Cardiac muscle cell (in vitro differentiated cells and primary cell): Measurements from ENCODE around the gene ZFPM1. TPM values are rescaled to one million over a fixed set of nuclear protein-coding genes. Genes with fewer than 3 reads are reported as not detected.
A peak's percentile ranks its signal among the peaks of the same experiment; 100 is the strongest.

Source experiments
- DNase-seq, 2 donors: peaks; one replicate each; pipeline versions ENCODE4 v3.0.0 to v3.0.0-alpha.2; 2010 to 2017; ENCODE audit warnings: low read depth in 1 of 2, low spot score in 1 of 2
- H3K27ac ChIP-seq: fragments of 200-600 bp; sonication (generic); 2 replicates; pipeline ENCODE4 v1.5.1; 2016
- H3K27me3 ChIP-seq: fragments of 200-600 bp; sonication (generic); 2 replicates; pipeline ENCODE4 v1.6.0; 2016; ENCODE audit warnings: control low read depth
- H3K36me3 ChIP-seq: fragments of 200-600 bp; sonication (generic); 2 replicates; pipeline ENCODE4 v1.5.1; 2016; ENCODE audit warnings: control low read depth
- H3K4me1 ChIP-seq: fragments of 200-600 bp; sonication (generic); 2 replicates; pipeline ENCODE4 v1.8.1; 2017; ENCODE audit warnings: low read depth, mild to moderate bottlenecking, mixed run types
- H3K4me3 ChIP-seq: fragments of 200-600 bp; sonication (generic); 2 replicates; pipeline ENCODE4 v1.5.1; 2016; ENCODE audit warnings: mild to moderate bottlenecking
- H3K9me3 ChIP-seq: fragments of 200-600 bp; sonication (generic); 2 replicates; pipeline ENCODE4 v1.5.1; 2017; ENCODE audit warnings: low read depth, mild to moderate bottlenecking, control low read depth
- CTCF ChIP-seq: IDR thresholded peaks from 2 replicates; pipeline ENCODE4 v1.5.1; 2012; ENCODE audit warnings: low read depth, mild to moderate bottlenecking, low read length
- polyA plus RNA-seq: library from polyadenylated mRNA; unstranded; fragments of >200 nt; fragmentation: Nextera tagmentation; extraction: Ambion mirVana; gene quantifications from 2 replicates; pipeline ENCODE4 v1.2.1, GENCODE V29; 2016
- total RNA-seq: library from RNA; depleted of rRNA; stranded (reverse); fragments of >200 nt; gene quantifications from 2 replicates; pipeline ENCODE4 v1.2.3, GENCODE V29; 2016

ZFPM1 gene
- total and polyA plus RNA-seq, 2 experiments from 2014 or later = 7.6 to 9.4 TPM

GRCh38 chr16:88495268-88495772, 42.2 kb downstream of the ZFPM1 start:
- Histone ChIP-seq H3K4me3 (no peak overlapping the region), H3K9me3 (no peaks in the 10 kb centered on the region), H3K36me3 (no peaks in the 10 kb centered on the region), H3K4me1 (peaks cover 43% of the 10 kb centered on the region), H3K27ac (peak overlapping the region; percentile 90), H3K27me3 (no peaks in the 10 kb centered on the region)
- DNase-seq = no peak
- TF ChIP-seq CTCF = no peak

- Histone ChIP-seq H3K4me3 (no peak overlapping the region), H3K27me3 (no peaks in the 10 kb centered on the region), H3K9me3 (no peaks in the 10 kb centered on the region), H3K4me1 (peaks cover 46% of the 10 kb centered on the region), H3K36me3 (no peaks in the 10 kb centered on the region), H3K27ac (peak overlapping the region; percentile 90)
- peak; percentile 71 to 79 for DNase-seq
- TF ChIP-seq CTCF = no peak
These were observed 44.7 kb downstream of the ZFPM1 start for GRCh38 chr16:88497561-88498462.

GRCh38 chr16:88498576-88499208, 45.6 kb downstream of the ZFPM1 start:
- TF ChIP-seq CTCF = no peak
- Histone ChIP-seq H3K9me3 (no peaks in the 10 kb centered on the region), H3K27me3 (no peaks in the 10 kb centered on the region), H3K4me1 (peaks cover 46% of the 10 kb centered on the region), H3K27ac (peak overlapping the region; percentile 90), H3K36me3 (no peaks in the 10 kb centered on the region), H3K4me3 (no peak overlapping the region)
- DNase-seq = no peak

GRCh38 chr16:88499292-88499691, 46.2 kb downstream of the ZFPM1 start:
- Histone ChIP-seq H3K27ac (peak overlapping the region; percentile 90), H3K9me3 (no peaks in the 10 kb centered on the region), H3K4me1 (peaks cover 46% of the 10 kb centered on the region), H3K27me3 (no peaks in the 10 kb centered on the region), H3K36me3 (no peaks in the 10 kb centered on the region), H3K4me3 (no peak overlapping the region)
- DNase-seq = no peak
- no peak for TF ChIP-seq CTCF

- H3K27me3 ChIP-seq = no peaks in the 10 kb centered on the region
These were observed 46.8 kb downstream of the ZFPM1 start for GRCh38 chr16:88499836-88500251.

More at GRCh38 chr16:88499836-88500251, 46.8 kb downstream of the ZFPM1 start:
- no peaks in the 10 kb centered on the region for H3K36me3 ChIP-seq
- TF ChIP-seq CTCF = no peak
- H3K9me3 ChIP-seq = no peaks in the 10 kb centered on the region
- no peak for DNase-seq
- H3K4me3 ChIP-seq = no peak overlapping the region
- peak overlapping the region; percentile 77 for H3K27ac ChIP-seq
- peaks cover 47% of the 10 kb centered on the region for H3K4me1 ChIP-seq
